CD4-positive, alpha-beta memory T cell (primary cell): ENCODE data around the gene ABHD12B. TPM values are rescaled to one million over a fixed set of nuclear protein-coding genes. Genes with fewer than 3 reads are reported as not detected.

Experiments used
- CTCF ChIA-PET: fragments of 350-600 bp; sonication (Branson Sonifier 250); formaldehyde crosslinking; loops from one replicate; lab custom pipeline; 2021; ENCODE audit warnings: inconsistent platforms; ENCODE audit not compliant: partially characterized antibody; lab: Charles Lee
- POLR2A ChIA-PET: fragments of 350-600 bp; sonication (Branson Sonifier 250); formaldehyde crosslinking; loops from one replicate; lab custom pipeline; 2021; ENCODE audit not compliant: partially characterized antibody; lab: Charles Lee
- DNase-seq, 5 donors: peaks; one replicate each; pipeline versions ENCODE4 v3.0.0 to v3.0.0-alpha.2; 2020 to 2022; ENCODE audit warnings: mixed read lengths in 1 of 5
- H3K27ac ChIP-seq: one replicate; pipeline ENCODE4 v1.7.0; 2013; ENCODE audit warnings: low read depth, low read length
- H3K27me3 ChIP-seq: 2 replicates; pipeline ENCODE4 v1.7.0; 2013; ENCODE audit warnings: mild to moderate bottlenecking, low read length, moderate library complexity; ENCODE audit not compliant: insufficient read depth
- H3K36me3 ChIP-seq: 2 replicates; pipeline ENCODE4 v1.7.0; 2013; ENCODE audit warnings: mild to moderate bottlenecking, low read length, moderate library complexity; ENCODE audit not compliant: insufficient read depth
- H3K4me1 ChIP-seq: 2 replicates; pipeline ENCODE4 v1.7.0; 2013; ENCODE audit warnings: mild to moderate bottlenecking, low read length, moderate library complexity; ENCODE audit not compliant: insufficient read depth
- H3K4me3 ChIP-seq, 2 donors: one replicate each; pipeline ENCODE4 v1.7.0; 2013; ENCODE audit warnings: low read length in 2 of 2, mild to moderate bottlenecking in 1 of 2
- H3K9me3 ChIP-seq, 2 donors: one replicate each; pipeline ENCODE4 v1.7.0; 2013; ENCODE audit warnings: low read length in 2 of 2, control low read depth in 1 of 2; ENCODE audit not compliant: control insufficient read depth in 1 of 2
- H3K27ac Mint-ChIP-seq, 7 donors: one replicate each; pipeline ENCODE4 v1.8.0; 2020 to 2021; ENCODE audit warnings: mixed read lengths in 7 of 7, mild to moderate bottlenecking in 6 of 7, inconsistent platforms in 3 of 7, moderate library complexity in 3 of 7
- H3K27me3 Mint-ChIP-seq, 2 donors: one replicate each; pipeline ENCODE4 v1.8.0; 2020 to 2021; ENCODE audit warnings: mixed read lengths in 2 of 2
- H3K36me3 Mint-ChIP-seq, 2 donors: one replicate each; pipeline ENCODE4 v1.8.0; 2020 to 2021; ENCODE audit warnings: mixed read lengths in 2 of 2, inconsistent platforms in 1 of 2, mild to moderate bottlenecking in 1 of 2
- H3K4me1 Mint-ChIP-seq, 4 donors: one replicate each; pipeline ENCODE4 v1.8.0; 2020 to 2021; ENCODE audit warnings: mixed read lengths in 4 of 4, mild to moderate bottlenecking in 1 of 4
- H3K4me3 Mint-ChIP-seq, 8 donors: one replicate each; pipeline ENCODE4 v1.8.0; 2020 to 2021; ENCODE audit warnings: mixed read lengths in 8 of 8, mild to moderate bottlenecking in 7 of 8, moderate library complexity in 6 of 8, inconsistent platforms in 3 of 8
- H3K9me3 Mint-ChIP-seq, 8 donors: one replicate each; pipeline ENCODE4 v1.8.0; 2020 to 2021; ENCODE audit warnings: mixed read lengths in 8 of 8, mild to moderate bottlenecking in 5 of 8, inconsistent platforms in 3 of 8, moderate library complexity in 1 of 8
- intact Hi-C: fragments of 100-400 bp; cut with micrococcal nuclease; formaldehyde crosslinking; loops from one replicate; pipeline ENCODE4 v1.15.1; 2023
- polyA plus RNA-seq, 2 donors: library from polyadenylated mRNA; unstranded; fragments of 300-500 nt; fragmentation: Illumina TruSeq; gene quantifications; one replicate each; pipeline ENCODE4 v1.2.3, GENCODE V29; 2021
- total RNA-seq, 2 experiments: library from RNA; stranded (reverse); gene quantifications; one replicate each; pipeline ENCODE4 v1.2.3, GENCODE V29; 2021

ABHD12B gene
- total and polyA plus RNA-seq, 4 experiments from 2014 or later: not detected

DNA sequence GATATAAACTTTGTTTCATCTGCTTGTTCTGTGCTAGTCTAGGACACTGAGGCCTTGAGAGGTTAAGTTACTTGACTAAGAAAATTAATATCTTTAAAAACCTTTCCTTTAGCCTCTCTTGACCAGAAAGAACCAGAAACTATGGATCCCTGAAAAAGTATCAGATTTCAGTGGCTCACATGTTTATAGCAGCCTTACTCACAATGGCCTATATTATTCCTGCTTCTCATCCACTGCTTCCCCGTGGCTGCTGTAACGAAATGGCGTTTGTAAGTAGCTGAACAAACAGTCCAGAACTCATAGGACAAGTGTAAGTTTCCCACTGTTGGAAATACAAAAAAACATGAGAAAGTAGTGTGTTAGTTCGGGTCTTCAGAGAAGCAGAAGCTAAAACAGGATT lies 75.6 kb downstream of the ABHD12B start:
- H3K36me3 ChIP-seq: no peaks in the 10 kb centered on the region
- Mint-ChIP-seq H3K4me1 (peaks cover 8 to 15% (median 9%) of the 10 kb centered on the region in 4 donors), H3K4me3 (no peak overlapping the region), H3K27me3 (peaks cover 15 to 21% of the 10 kb centered on the region in 2 donors), H3K9me3 (peaks cover 0 to 8% (median 0%) of the 10 kb centered on the region in 8 donors), H3K27ac (no peak overlapping the region), H3K36me3 (no peaks in the 10 kb centered on the region)
- peaks cover 9% of the 10 kb centered on the region for H3K4me1 ChIP-seq
- CTCF ChIA-PET: no interaction called here
- DNase-seq: no peak
- no peak overlapping the region for H3K27ac ChIP-seq
- H3K27me3 ChIP-seq: peaks cover 12% of the 10 kb centered on the region
- intact Hi-C loops: no loop called here
- no peaks in the 10 kb centered on the region for H3K9me3 ChIP-seq
- POLR2A ChIA-PET: no interaction called here
- no peak overlapping the region for H3K4me3 ChIP-seq

DNA sequence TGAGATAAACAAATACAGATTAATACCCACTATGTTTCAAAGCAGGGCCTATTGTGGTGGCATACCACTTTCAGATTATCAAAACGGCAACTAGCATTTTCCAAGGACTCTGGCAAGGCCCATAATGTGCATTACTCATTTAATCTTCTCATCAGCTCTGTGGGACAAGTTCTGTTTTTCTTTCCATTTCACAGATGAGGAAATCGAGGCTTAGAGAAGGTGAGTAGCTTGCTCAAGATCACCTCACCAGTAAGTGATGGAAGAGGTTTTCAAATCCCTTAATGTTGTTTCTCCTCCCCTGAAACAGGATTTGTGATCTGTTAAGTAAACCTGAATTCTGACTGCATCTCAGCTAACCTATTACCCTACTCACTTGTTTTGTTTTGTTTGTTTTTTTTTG lies 76.4 kb downstream of the ABHD12B start:
- Mint-ChIP-seq H3K27me3 (peaks cover 13 to 16% of the 10 kb centered on the region in 2 donors), H3K9me3 (peaks cover 0 to 8% (median 0%) of the 10 kb centered on the region in 8 donors), H3K27ac (no peak overlapping the region), H3K4me3 (no peak overlapping the region), H3K4me1 (peaks cover 8 to 15% (median 9%) of the 10 kb centered on the region in 4 donors), H3K36me3 (no peaks in the 10 kb centered on the region)
- DNase-seq: no peak
- H3K27me3 ChIP-seq: peaks cover 10% of the 10 kb centered on the region
- H3K36me3 ChIP-seq: no peaks in the 10 kb centered on the region
- CTCF ChIA-PET: no interaction called here
- intact Hi-C loops: no loop called here
- peaks cover 8% of the 10 kb centered on the region for H3K4me1 ChIP-seq
- POLR2A ChIA-PET: no interaction called here
- no peaks in the 10 kb centered on the region for H3K9me3 ChIP-seq
- H3K27ac ChIP-seq: no peak overlapping the region
- H3K4me3 ChIP-seq: no peak overlapping the region

DNA sequence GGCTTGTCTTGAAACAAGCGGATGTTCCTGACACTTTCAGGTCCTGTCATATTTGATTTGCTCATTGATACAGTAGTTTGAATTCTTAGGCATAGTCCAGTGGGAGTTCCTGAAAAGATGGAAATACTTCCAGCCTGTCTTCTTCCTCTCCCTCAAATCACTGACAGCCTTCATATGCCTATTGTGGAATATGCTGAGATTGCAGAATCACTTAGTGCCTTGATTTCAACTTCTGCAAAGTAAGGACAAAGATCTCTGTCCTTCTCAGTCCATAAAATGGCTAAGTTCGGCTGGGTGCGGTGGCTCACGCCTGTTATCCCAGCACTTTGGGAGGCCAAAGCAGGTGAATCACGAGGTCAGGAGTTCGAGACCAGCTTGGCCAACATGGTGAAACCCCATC lies 79.2 kb downstream of the ABHD12B start:
- DNase-seq: no peak
- H3K27ac ChIP-seq: no peak overlapping the region
- POLR2A ChIA-PET: no interaction called here
- peaks cover 0 to 8% (median 0%) of the 10 kb centered on the region in 8 donors for H3K9me3 Mint-ChIP-seq
- no peaks in the 10 kb centered on the region for H3K36me3 Mint-ChIP-seq
- no peak overlapping the region for H3K4me3 Mint-ChIP-seq
- H3K4me1 Mint-ChIP-seq: no peaks in the 10 kb centered on the region
- no peak overlapping the region for H3K27ac Mint-ChIP-seq
- H3K4me1 ChIP-seq: no peaks in the 10 kb centered on the region
- intact Hi-C loops: no loop called here
- no peaks in the 10 kb centered on the region for H3K9me3 ChIP-seq
- no peak overlapping the region for H3K4me3 ChIP-seq
- no peaks in the 10 kb centered on the region for H3K36me3 ChIP-seq
- CTCF ChIA-PET: no interaction called here
- no peaks in the 10 kb centered on the region for H3K27me3 ChIP-seq
- H3K27me3 Mint-ChIP-seq: peaks cover 0 to 5% of the 10 kb centered on the region in 2 donors

DNA sequence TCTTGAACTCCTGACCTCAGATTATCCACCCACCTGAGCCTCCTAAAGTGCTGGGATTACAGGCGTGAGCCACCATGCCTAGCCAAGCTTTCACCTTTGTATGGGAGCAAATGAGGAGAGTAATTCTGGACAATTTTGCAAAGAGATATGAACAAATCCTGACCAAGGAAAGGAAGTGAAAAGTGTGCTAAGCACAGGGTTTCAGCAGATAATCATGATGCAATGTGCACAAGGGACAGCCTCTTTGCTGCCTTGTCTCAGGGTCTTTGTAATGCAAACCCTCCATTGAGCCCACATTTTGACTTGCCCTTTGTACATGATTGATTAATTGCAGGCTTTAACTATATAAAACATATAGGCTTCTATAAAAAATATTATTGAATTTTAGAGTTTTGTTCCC lies 81.6 kb downstream of the ABHD12B start:
- no peak for DNase-seq
- H3K9me3 Mint-ChIP-seq: peaks cover 0 to 8% (median 0%) of the 10 kb centered on the region in 8 donors
- POLR2A ChIA-PET: no interaction called here
- H3K36me3 Mint-ChIP-seq: no peaks in the 10 kb centered on the region
- Histone ChIP-seq H3K27ac (no peak overlapping the region), H3K9me3 (no peaks in the 10 kb centered on the region), H3K4me3 (no peak overlapping the region), H3K4me1 (no peaks in the 10 kb centered on the region), H3K36me3 (no peaks in the 10 kb centered on the region), H3K27me3 (no peaks in the 10 kb centered on the region)
- H3K4me1 Mint-ChIP-seq: no peaks in the 10 kb centered on the region
- intact Hi-C loops: no loop called here
- H3K27me3 Mint-ChIP-seq: no peaks in the 10 kb centered on the region
- CTCF ChIA-PET: interaction anchor here (1.1 kb wide), 1 partner anchor 13 kb away, joined by 3 read pairs; no protein-coding TSS in a partner anchor
- no peak overlapping the region for H3K4me3 Mint-ChIP-seq
- H3K27ac Mint-ChIP-seq: no peak overlapping the region

Other genes with a start within 250 kb of the ABHD12B start
- 10 to 100 TPM; 13.9 to 14.5 TPM for gene SAV1, start 203.7 kb upstream of the ABHD12B start, total RNA-seq
- 10 to 100 TPM; 13.3 to 14.1 TPM for gene SAV1, start 203.7 kb upstream of the ABHD12B start, polyA plus RNA-seq
- gene NIN, start 40.9 kb upstream of the ABHD12B start, total RNA-seq: 100 to 1,000 TPM in 1 of 2 experiments, 10 to 100 TPM in 1; 99.7 to 102 TPM
- gene NIN, start 40.9 kb upstream of the ABHD12B start, polyA plus RNA-seq: 10 to 100 TPM in 1 of 2 donors, 1 to 10 TPM in 1; 8.5 to 50.1 TPM
- gene PYGL, start 72.4 kb downstream of the ABHD12B start, total RNA-seq: under 1 TPM; 0.61 to 0.72 TPM
- not detected for gene PYGL, start 72.4 kb downstream of the ABHD12B start, polyA plus RNA-seq
- under 1 TPM; 0.44 to 0.55 TPM for gene TRIM9, start 223.1 kb downstream of the ABHD12B start, total RNA-seq
- gene TRIM9, start 223.1 kb downstream of the ABHD12B start, polyA plus RNA-seq: under 1 TPM in 1 of 2 donors, not detected in 1; 0.05 TPM